K562 (cell line): ENCODE measurements around the gene MYRIP. TPM values are rescaled to one million over a fixed set of nuclear protein-coding genes. Genes with fewer than 3 reads are reported as not detected.

ENCODE experiments used
- ATAC-seq: fragments of 200-7000 bp; cut with Tn5 transposase; 3 replicates; pipeline ENCODE4 v1.9.1; 2020; ENCODE audit warnings: moderate library complexity
- BruUV-seq: library from RNA; stranded (reverse); fragments of 400-500 nt; replicated peaks from 2 replicates; lab custom pipeline; 2021; lab: Mats Ljungman, UMichigan
- CTCF ChIA-PET: fragments of 300-600 bp; formaldehyde crosslinking; extraction: SDS; loops from one replicate; lab custom pipeline; 2021; ENCODE audit warnings: low intra/inter-chr PET ratio; lab: Yijun Ruan, JAX
- POLR2A ChIA-PET: fragments of 300-600, 350-650 bp; sonication (Branson Sonifier 250); formaldehyde crosslinking; extraction: SDS; loops from one replicate; lab custom pipeline; 2021; ENCODE audit warnings: antibody characterized with exemption, inconsistent platforms; lab: Yijun Ruan, JAX
- DNase-seq, 4 experiments: peaks; one replicate each; pipeline versions ENCODE4 v3.0.0 to v3.0.0-alpha.2; 2011 to 2018; ENCODE audit warnings: low spot score in 3 of 4, mixed read lengths in 3 of 4; ENCODE audit errors: extremely low read depth in 1 of 4
- FAIRE-seq: peaks from 2 replicates; lab custom pipeline; 2011; peaks lifted over from hg19 to GRCh38; lab: Jason Lieb, UNC
- H2AFZ ChIP-seq: 2 replicates; pipeline ENCODE4 v1.6.0; 2011; ENCODE audit warnings: low read depth, low read length, control low read depth, inconsistent platforms
- H3K27ac ChIP-seq: fragments of 200-600 bp; 3 replicates; pipeline ENCODE4 v1.8.0; 2011; ENCODE audit warnings: low read depth, mild to moderate bottlenecking, control low read depth, inconsistent platforms, low read length, moderate library complexity, mixed read lengths; ENCODE audit errors: extremely low read depth
- H3K27me3 ChIP-seq, 2 experiments: fragments of 300-600 bp in 1 of 2; 2 replicates in 1 of 2; 3 replicates in 1 of 2; pipeline versions ENCODE4 v1.6.0 to v1.8.0; 2011; ENCODE audit warnings: inconsistent platforms in 2 of 2, low read length in 2 of 2, mild to moderate bottlenecking in 1 of 2, mixed read lengths in 1 of 2, moderate library complexity in 1 of 2; ENCODE audit not compliant: control insufficient read depth in 2 of 2, insufficient read depth in 2 of 2
- H3K36me3 ChIP-seq: fragments of 300-600 bp; 3 replicates; pipeline ENCODE4 v1.8.0; 2011; ENCODE audit warnings: mild to moderate bottlenecking, low read length, inconsistent platforms; ENCODE audit not compliant: control insufficient read depth, insufficient read depth
- H3K4me1 ChIP-seq, 2 experiments: fragments of 200-600 bp in 1 of 2; replicated peaks in 1 of 2; 2 replicates in 1 of 2; 3 replicates in 1 of 2; pipeline versions ENCODE4 v1.5.1 to v1.8.0; 2011; ENCODE audit warnings: inconsistent platforms in 2 of 2, low read length in 2 of 2, mild to moderate bottlenecking in 1 of 2, mixed read lengths in 1 of 2, moderate library complexity in 1 of 2; ENCODE audit not compliant: control insufficient read depth in 2 of 2, insufficient read depth in 2 of 2
- H3K4me2 ChIP-seq: 2 replicates; pipeline ENCODE4 v1.6.1; 2011; ENCODE audit warnings: low read length, control low read depth, inconsistent platforms, mixed read lengths; ENCODE audit not compliant: insufficient read depth
- H3K4me3 ChIP-seq: fragments of 200-600 bp; sonication (generic), shearing (Covaris generic); 2 replicates; pipeline ENCODE4 v1.5.1; 2016; ENCODE audit warnings: control low read depth, inconsistent platforms
- H3K79me2 ChIP-seq: fragments of 200-600 bp; 3 replicates; pipeline ENCODE4 v1.8.0; 2011; ENCODE audit warnings: low read length, inconsistent platforms; ENCODE audit not compliant: control insufficient read depth, insufficient read depth
- H3K9ac ChIP-seq, 2 experiments: 2 replicates each; pipeline versions ENCODE4 v1.6.0 to v1.6.1; 2011; ENCODE audit warnings: low read depth in 2 of 2, low read length in 2 of 2, control low read depth in 1 of 2, inconsistent platforms in 1 of 2, mild to moderate bottlenecking in 1 of 2, mixed read lengths in 1 of 2; ENCODE audit not compliant: insufficient read depth in 1 of 2
- H3K9me1 ChIP-seq: one replicate; pipeline ENCODE4 v1.6.0; 2011; ENCODE audit warnings: inconsistent platforms, mild to moderate bottlenecking, low read length, moderate library complexity; ENCODE audit not compliant: control insufficient read depth, insufficient read depth
- H3K9me3 ChIP-seq: replicated peaks from 2 replicates; pipeline ENCODE4 v1.5.1; 2011; ENCODE audit warnings: low read depth, low read length, inconsistent platforms; ENCODE audit not compliant: control insufficient read depth, insufficient read depth
- H4K20me1 ChIP-seq: replicated peaks from 2 replicates; pipeline ENCODE4 v1.6.1; 2011; ENCODE audit warnings: low read length, inconsistent platforms, mixed read lengths; ENCODE audit not compliant: control insufficient read depth, insufficient read depth
- CHD4 ChIP-seq: fragments of 200-600 bp; sonication (generic); IDR thresholded peaks from 3 replicates; pipeline ENCODE4 v1.6.1; 2012; ENCODE audit warnings: low read depth, mild to moderate bottlenecking, mixed read lengths, low read length, inconsistent platforms; ENCODE audit not compliant: insufficient read depth, insufficient replicate concordance, poor library complexity, severe bottlenecking
- ETS1 ChIP-seq: conservative IDR thresholded peaks from 2 replicates; pipeline ENCODE4 v1.6.1; 2011; ENCODE audit warnings: low read depth, mild to moderate bottlenecking, low read length; ENCODE audit not compliant: control insufficient read depth
- PHF20 ChIP-seq: fragments of 450-650 bp; IDR thresholded peaks from 2 replicates; pipeline ENCODE4 v1.6.1; 2018; ENCODE audit not compliant: partially characterized antibody
- USF2 ChIP-seq: sonication (generic); formaldehyde crosslinking; IDR thresholded peaks from 2 replicates; pipeline ENCODE4 v1.5.0; 2020; ENCODE audit warnings: missing genetic modification reagents
- ZNF57 ChIP-seq: fragments of 450-650 bp; formaldehyde crosslinking; IDR thresholded peaks from 2 replicates; pipeline ENCODE4 v1.4.0; 2020; ENCODE audit warnings: mild to moderate bottlenecking, moderate library complexity
- WGBS: fragments of 100-300 bp; shearing (Covaris generic); methylation state at CpG from one replicate; pipeline ENCODE4 v1.1.6; 2016; ENCODE audit warnings: low coverage, mixed read lengths; ENCODE audit not compliant: insufficient coverage; ENCODE audit errors: missing lambda C conversion rate; 5-methylcytosine and 5-hydroxymethylcytosine counted together
- in situ Hi-C: fragments of 300-500 bp; cut with MboI; formaldehyde crosslinking; loops from 4 replicates; pipeline ENCODE4 v1.15.0; 2018; ENCODE audit warnings: inconsistent platforms, mixed read lengths
- intact Hi-C: fragments of 100-400 bp; cut with micrococcal nuclease; formaldehyde crosslinking; loops from 2 replicates; pipeline ENCODE4 v1.14.2; 2022
- polyA plus RNA-seq, 8 experiments: library from polyadenylated mRNA; depleted of rRNA in 4 of 8; stranded (reverse) in 5 of 8; unstranded in 3 of 8; fragments of >200 nt; fragmentation: Nextera tagmentation in 2 of 8; fragmentation: Illumina TruSeq in 1 of 8; extraction: Ambion mirVana in 2 of 8; extraction: Trizol in 1 of 8; gene quantifications; 2 replicates each; pipeline versions ENCODE4 v1.2.1 to v1.2.3, GENCODE V29; 2011 to 2014; ENCODE audit warnings: inconsistent platforms in 1 of 8, missing spikeins in 1 of 8
- total RNA-seq, 7 experiments: library from RNA; depleted of rRNA in 6 of 7; stranded (reverse); fragments of >200 nt in 6 of 7; fragmentation: Illumina TruSeq in 2 of 7; extraction: Trizol in 2 of 7; gene quantifications; 2 replicates each; pipeline versions ENCODE4 v1.2.1 to v1.2.3, GENCODE V29; 2011 to 2021; ENCODE audit warnings: low replicate concordance in 1 of 7

MYRIP gene
- total and polyA plus RNA-seq, 9 of the 15 experiments (the other 6 are each of a cell fraction or from before 2014, with no cell fraction given): 0.03 to 0.12 TPM; not detected in 7

DNA sequence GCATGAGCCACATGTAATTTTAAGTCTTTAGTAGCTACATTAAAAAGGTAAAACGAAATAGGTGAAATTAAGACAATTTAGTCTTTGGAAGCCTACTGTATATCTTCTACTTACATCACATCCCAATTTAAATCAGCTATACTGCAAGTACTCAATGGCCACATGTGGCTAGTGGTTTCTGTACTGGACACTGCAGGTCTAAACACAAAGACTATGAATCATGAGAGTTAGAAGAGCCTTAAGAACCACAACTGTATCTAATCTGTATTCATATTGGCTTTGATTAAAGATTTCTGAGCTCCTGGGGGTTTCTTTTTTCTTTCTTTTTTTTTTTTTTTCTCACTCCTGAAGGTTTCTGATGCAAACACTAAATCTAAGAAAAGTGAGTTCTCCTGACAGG, 497.8 kb downstream of the MYRIP start:
- CTCF ChIA-PET: no interaction called here
- Histone ChIP-seq H3K36me3 (peaks cover 15% of the 10 kb centered on the region), H3K9me1 (no peaks in the 10 kb centered on the region), H3K9ac (no peak overlapping the region), H3K27ac (no peak overlapping the region), H3K9me3 (no peaks in the 10 kb centered on the region), H3K4me1 (peaks cover 5 to 23% of the 10 kb centered on the region in 2 experiments), H3K4me3 (no peak overlapping the region), H2AFZ (no peak overlapping the region), H4K20me1 (no peaks in the 10 kb centered on the region), H3K79me2 (peaks cover 32% of the 10 kb centered on the region), H3K4me2 (no peak overlapping the region), H3K27me3 (no peaks in the 10 kb centered on the region)
- ATAC-seq (no peak), DNase-seq (no peak), FAIRE-seq (no peak)
- intact Hi-C loops: loop anchor here (10.0 kb wide), 1 partner anchor 902 kb away; the partner anchor contains the start of gene RPSA
- BruUV-seq: no TSS peak
- in situ Hi-C loops: loop anchor here (10.0 kb wide), 1 partner anchor 902 kb away; the partner anchor contains the start of gene RPSA
- TF ChIP-seq PHF20 (no peak), ETS1 (no peak), CHD4 (no peak), USF2 (CRISPR knock-in tag) (no peak), ZNF57 (no peak)
- WGBS: 19% methylated on average over 1 of the region's 1 CpG
- POLR2A ChIA-PET: interaction anchor here (4.0 kb wide), 1 partner anchor 115 kb away, joined by 17 read pairs; no protein-coding TSS in a partner anchor
